ENCODE data around the gene PDIK1L.

GRCh38 chr1:26148887-26149286 is 37.3 kb downstream of the PDIK1L start:
- no peak for TF ChIP-seq CTCF (conservative IDR thresholded peaks at IDR 0.05 in 1 of 2, IDR thresholded peaks at IDR 0.05 in 1 of 2; ENCODE audit: extremely low read depth in 1 of 2, insufficient read depth in 1 of 2, low read depth in 1 of 2, low read length in 2 of 2)
- no peak for TF ChIP-seq EZH2 (IDR thresholded peaks at IDR 0.05; ENCODE audit: borderline replicate concordance, low read length)
